NCI-H1092 treated with DMSO at 0.1 percent for 48 hours (cell line): Measurements from ENCODE around the gene GOLGA6L6.
"Not testable (repeated sequence)": the region's sequence is repeated elsewhere in the genome, so short reads cannot be mapped to it uniquely, and the experiment has no call there.

Experiments used
- DNase-seq: peaks from one replicate; lab custom pipeline; 2025; lab: John Stamatoyannopoulos, UW

GOLGA6L6 gene

DNA sequence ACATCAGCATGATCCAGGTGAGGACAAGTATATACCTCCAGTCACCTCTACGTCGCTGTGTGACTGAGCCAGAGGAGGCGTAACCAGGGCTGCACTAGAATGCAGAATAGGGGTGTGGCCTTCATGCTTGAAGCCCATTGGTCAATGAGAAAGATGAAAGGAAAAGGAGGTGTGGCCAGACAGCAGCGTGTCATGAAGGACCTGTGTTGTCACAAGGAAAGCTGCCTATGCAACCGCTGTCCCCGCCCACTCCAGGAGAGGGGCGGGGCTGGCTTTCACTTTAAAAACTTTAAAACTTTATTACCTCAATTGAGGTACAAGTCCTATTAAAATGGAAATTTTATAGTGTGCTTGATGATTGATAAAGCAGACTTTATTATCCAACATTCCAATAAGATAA lies at the start of gene GOLGA6L6:
Gene GOLGA6L6, minus strand, starts transcription at position 101 of the 400 bp plus-strand sequence. Its CDS starts 91 bp downstream, at position 10.
- DNase-seq: not testable (repeated sequence)

DNA sequence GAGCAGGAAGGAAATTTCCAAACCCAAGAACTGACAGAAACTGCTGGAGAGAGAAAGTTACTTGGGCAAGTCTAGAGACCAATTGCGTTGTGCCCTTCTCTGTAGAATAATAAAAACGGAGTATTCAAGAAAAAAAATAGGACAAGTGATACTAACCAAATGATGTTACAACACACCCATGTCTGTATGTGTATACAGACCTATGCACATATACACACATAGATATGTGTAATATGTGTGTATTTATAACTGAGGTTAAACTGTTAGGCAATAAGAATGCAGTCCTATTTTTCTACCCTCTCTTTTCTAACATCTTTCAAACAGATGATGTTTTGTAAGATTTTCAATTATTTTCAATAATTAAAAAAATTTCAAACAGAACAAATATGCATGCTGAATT lies 48.5 kb upstream of the GOLGA6L6 start:
- DNase-seq: not testable (repeated sequence)

DNA sequence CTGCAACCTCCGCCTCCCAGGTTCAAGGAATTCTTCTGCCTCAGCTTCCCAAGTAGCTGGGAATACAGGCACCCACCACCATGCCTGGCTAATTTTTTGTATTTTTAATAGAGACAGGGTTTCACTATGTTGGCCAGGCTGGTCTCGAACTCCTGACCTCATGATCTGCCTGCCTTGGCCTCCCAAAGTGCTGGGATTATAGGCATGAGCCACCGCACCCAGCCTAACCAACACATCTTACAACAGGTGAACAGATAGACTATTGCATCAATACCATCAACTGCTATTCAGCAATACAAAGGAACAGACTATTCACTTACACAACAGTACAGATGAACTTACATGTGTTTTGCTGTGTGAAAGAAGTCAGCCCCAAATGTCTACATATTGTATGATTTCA lies 45.2 kb upstream of the GOLGA6L6 start:
- not testable (repeated sequence) for DNase-seq

- not testable (repeated sequence) for DNase-seq
Measured at GRCh38 chr15:20582726-20583115, 41.1 kb upstream of the GOLGA6L6 start.

GRCh38 chr15:20582109-20582725 lies 40.6 kb upstream of the GOLGA6L6 start:
- DNase-seq: not testable (repeated sequence)

- not testable (repeated sequence) for DNase-seq
Measured at GRCh38 chr15:20581261-20582108, 39.9 kb upstream of the GOLGA6L6 start.

DNA sequence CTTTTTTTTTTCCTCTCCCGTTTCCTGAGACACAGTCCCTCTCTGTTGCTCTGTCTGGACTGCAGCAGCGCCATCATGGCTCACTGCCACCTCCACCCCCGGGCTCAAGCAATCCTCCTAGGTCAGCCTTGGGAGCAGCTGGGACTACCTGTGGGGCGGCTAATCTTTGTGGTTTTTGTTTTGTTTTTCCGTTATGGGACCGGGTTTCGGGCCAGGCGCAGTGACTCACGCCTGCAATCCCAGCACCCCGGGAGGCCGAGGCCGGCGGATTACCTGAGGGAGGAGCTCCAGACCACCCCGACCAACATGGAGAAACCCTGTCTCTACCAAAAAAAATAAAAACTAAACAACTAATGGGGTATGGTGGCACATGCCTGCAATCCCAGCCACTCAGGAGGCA lies 38.1 kb upstream of the GOLGA6L6 start:
- DNase-seq: not testable (repeated sequence)

DNA sequence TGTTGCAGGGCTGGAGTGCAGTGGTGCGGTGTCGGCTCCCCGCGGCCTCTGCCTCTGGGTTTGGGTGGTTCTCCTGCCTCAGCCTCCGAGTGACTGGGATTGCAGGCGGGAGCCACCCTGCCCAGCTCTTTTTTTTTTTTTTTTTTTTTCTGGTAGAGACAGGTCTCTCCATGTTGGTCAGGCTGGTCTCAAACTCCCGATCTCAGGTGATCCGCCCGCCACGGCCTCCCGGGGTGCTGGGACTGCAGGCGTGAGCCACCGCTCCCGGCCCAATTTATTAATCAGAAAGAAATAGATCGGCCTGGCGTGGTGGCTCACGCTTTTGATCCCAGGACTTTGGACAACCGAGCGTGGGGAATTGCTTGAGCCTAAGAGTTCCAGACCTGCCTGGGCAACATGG lies 9.7 kb upstream of the GOLGA6L6 start:
- DNase-seq: not testable (repeated sequence)

DNA sequence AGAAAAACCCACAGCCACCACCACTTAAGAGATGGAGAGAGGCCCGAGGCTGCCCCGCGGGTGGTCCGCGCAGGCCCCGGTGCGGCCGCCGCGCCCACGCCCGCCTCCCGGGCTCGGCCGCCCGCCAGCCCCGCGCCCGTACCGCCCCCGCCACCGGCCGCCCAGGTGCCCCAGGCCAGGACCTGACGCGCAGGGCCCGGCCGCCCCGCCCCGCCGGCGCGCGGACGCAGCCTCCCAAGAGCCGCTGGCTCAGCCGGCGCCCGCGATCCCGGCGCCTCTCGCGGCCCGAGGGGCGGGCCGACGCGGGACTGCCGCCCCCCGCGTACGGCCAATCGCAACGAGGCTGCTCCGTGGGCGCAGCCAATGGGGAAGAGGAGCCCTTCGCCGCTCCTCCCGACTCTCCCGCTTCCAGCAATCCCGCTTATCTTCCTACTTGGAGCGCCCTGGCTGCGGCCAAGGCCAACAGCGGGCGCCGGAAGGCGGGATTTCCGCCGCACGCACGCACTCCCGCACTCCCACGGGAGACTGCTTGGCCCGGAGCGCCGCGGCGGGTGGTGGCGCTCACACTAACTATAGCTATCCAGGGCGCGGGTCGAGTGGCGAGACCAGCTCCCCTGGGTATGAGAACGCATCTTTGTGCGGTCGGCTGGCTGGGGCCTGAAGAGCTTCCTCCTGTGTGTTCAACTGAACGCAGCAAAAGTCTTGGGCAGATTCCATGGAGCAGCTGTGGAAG lies 35.5 kb downstream of the GOLGA6L6 start:
- not testable (repeated sequence) for DNase-seq

DNA sequence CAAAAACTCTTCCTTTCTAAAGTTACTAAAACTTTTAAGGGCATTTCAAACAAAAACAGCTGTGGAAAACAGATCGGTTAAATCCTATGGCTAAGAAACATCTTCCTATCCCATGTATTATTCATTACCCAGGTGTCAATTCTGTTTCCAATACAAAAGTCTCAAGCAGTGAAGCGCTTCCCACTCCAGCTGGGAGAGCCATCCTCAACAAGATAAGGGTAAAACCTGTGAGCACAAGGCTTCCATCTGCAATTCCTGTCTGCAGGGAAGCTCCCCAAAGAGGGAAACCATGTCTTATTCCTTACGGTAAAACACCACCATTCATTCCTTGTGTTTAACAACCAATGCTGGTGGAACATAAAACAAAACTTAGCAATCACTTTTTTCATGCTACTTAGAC lies 38.8 kb downstream of the GOLGA6L6 start:
- DNase-seq: not testable (repeated sequence)

DNA sequence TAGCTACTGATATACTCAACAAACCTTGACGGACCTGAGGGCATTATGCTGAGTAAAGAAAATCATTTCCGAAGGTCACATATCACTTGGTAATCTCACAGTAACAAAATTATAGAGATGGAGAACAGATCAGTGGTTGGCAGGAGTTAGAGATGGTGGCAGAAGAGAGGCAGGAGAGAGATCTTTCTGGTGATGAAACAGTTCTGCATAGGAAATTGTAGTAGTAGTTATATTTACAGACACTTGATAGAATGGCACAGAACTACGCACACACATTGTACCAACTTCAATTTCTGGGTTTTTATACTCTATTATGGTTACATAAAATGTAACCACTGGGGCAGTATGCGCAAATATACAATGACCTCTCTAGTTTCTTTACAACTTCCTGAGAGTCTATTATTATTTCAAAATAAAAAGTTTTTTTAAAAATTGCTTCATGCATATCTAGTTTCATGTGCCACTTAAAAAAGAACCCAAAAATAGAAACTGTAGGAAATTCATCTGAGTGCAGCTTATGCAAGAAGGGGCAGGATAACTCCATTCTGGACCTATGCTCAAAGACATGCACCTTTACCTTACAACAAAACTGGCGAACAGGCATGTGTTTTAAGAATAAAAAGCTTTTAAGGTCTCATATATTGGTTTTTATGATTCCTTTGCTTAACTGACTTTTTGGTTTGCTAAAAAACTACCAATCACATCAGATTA lies 39.9 kb downstream of the GOLGA6L6 start:
- DNase-seq: not testable (repeated sequence)

DNA sequence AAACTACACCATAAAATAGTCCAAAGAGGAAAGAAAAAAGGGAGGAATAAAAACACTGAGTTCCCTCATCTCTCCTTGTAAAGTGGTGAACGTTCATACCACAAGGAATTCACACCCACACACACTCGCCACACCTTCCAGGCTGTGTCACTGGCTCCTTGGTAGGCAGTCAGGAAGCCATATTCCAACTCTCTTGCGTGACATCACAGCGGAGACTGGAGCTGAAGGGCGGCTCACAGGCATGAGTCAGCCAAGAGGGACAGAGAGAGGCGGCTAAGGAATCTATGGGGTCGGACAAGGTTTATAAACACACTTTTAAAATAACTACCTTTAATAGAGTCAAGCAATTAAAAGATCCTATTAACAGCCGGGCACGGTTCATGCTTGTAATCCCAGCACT lies 43.8 kb downstream of the GOLGA6L6 start:
- DNase-seq: not testable (repeated sequence)

- not testable (repeated sequence) for DNase-seq
Measured at GRCh38 chr15:20493035-20493434, 48.6 kb downstream of the GOLGA6L6 start.

- not testable (repeated sequence) for DNase-seq
Measured at GRCh38 chr15:20492598-20492997, 49.0 kb downstream of the GOLGA6L6 start.

DNA sequence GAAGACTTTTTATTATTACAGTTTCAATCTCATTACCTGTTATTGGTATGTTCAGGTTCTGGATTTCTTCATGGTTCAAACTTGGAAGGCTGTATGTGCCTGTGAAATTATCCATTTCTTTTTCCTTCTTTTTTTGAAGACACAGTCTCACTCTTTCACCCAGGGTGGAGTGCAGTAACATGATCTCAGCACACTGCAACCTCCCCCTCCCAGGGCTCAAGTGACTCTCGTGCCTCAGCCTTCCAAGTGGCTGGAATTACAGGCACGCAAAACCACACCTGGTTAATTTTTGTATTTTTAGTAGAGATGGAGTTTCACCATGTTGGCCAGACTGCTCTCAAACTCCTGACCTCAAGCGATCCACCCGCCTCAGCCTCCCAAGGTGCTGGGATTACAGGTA lies 52.3 kb downstream of the GOLGA6L6 start:
- DNase-seq: not testable (repeated sequence)
